Activated naive CD4-positive, alpha-beta T cell treated with anti-CD3 and anti-CD28 coated beads, Interleukin-2, amount 10 ng/mL, durations not matched to agents 7 days and 5 days (primary cell): ENCODE results near the gene CDK8.

Experiments
- CTCF ChIA-PET: fragments of 350-600 bp; sonication (Branson Sonifier 250); formaldehyde crosslinking; loops from one replicate; lab custom pipeline; 2021; ENCODE audit warnings: antibody characterized with exemption; lab: Charles Lee
- DNase-seq: peaks from one replicate; pipeline ENCODE4 v3.0.0-alpha.2; 2020
- H3K27ac Mint-ChIP-seq: one replicate; pipeline ENCODE4 v1.8.0; 2021; ENCODE audit warnings: mild to moderate bottlenecking, moderate library complexity, mixed read lengths
- H3K27me3 Mint-ChIP-seq: one replicate; pipeline ENCODE4 v1.8.0; 2021; ENCODE audit warnings: mild to moderate bottlenecking, mixed read lengths
- H3K36me3 Mint-ChIP-seq: one replicate; pipeline ENCODE4 v1.8.0; 2021; ENCODE audit warnings: mixed read lengths
- H3K4me1 Mint-ChIP-seq: one replicate; pipeline ENCODE4 v1.8.0; 2021; ENCODE audit warnings: mixed read lengths
- H3K4me3 Mint-ChIP-seq: one replicate; pipeline ENCODE4 v1.8.0; 2021; ENCODE audit warnings: mild to moderate bottlenecking, moderate library complexity, mixed read lengths
- H3K9me3 Mint-ChIP-seq: one replicate; pipeline ENCODE4 v1.8.0; 2021; ENCODE audit warnings: mixed read lengths

CDK8 gene

GRCh38 chr13:26401069-26401468 lies 147.1 kb downstream of the CDK8 start:
- no peaks in the 10 kb centered on the region for H3K27me3 Mint-ChIP-seq
- peaks cover 18% of the 10 kb centered on the region for H3K36me3 Mint-ChIP-seq
- H3K4me3 Mint-ChIP-seq: no peak overlapping the region
- no peaks in the 10 kb centered on the region for H3K9me3 Mint-ChIP-seq
- no peaks in the 10 kb centered on the region for H3K4me1 Mint-ChIP-seq
- H3K27ac Mint-ChIP-seq: no peak overlapping the region
- no peak for DNase-seq
- CTCF ChIA-PET: no interaction called here

GRCh38 chr13:26401578-26402021 lies 147.7 kb downstream of the CDK8 start:
- CTCF ChIA-PET: no interaction called here
- no peak overlapping the region for H3K27ac Mint-ChIP-seq
- H3K9me3 Mint-ChIP-seq: no peaks in the 10 kb centered on the region
- no peak overlapping the region for H3K4me3 Mint-ChIP-seq
- peaks cover 23% of the 10 kb centered on the region for H3K36me3 Mint-ChIP-seq
- no peak for DNase-seq
- H3K4me1 Mint-ChIP-seq: no peaks in the 10 kb centered on the region
- H3K27me3 Mint-ChIP-seq: no peaks in the 10 kb centered on the region

GRCh38 chr13:26406791-26407190 lies 152.9 kb downstream of the CDK8 start:
- Mint-ChIP-seq H3K4me1 (no peaks in the 10 kb centered on the region), H3K4me3 (no peak overlapping the region), H3K36me3 (peaks cover 16% of the 10 kb centered on the region), H3K9me3 (no peaks in the 10 kb centered on the region), H3K27me3 (no peaks in the 10 kb centered on the region), H3K27ac (no peak overlapping the region)
- CTCF ChIA-PET: no interaction called here
- DNase-seq: no peak

- H3K36me3 Mint-ChIP-seq: peaks cover 4% of the 10 kb centered on the region
- DNase-seq: no peak
- CTCF ChIA-PET: no interaction called here
- H3K9me3 Mint-ChIP-seq: no peaks in the 10 kb centered on the region
- H3K4me1 Mint-ChIP-seq: no peaks in the 10 kb centered on the region
- H3K27me3 Mint-ChIP-seq: no peaks in the 10 kb centered on the region
- no peak overlapping the region for H3K4me3 Mint-ChIP-seq
- H3K27ac Mint-ChIP-seq: no peak overlapping the region
Measured at GRCh38 chr13:26411206-26411605, 157.3 kb downstream of the CDK8 start.

- CTCF ChIA-PET: no interaction called here
- DNase-seq: no peak
- Mint-ChIP-seq H3K36me3 (no peaks in the 10 kb centered on the region), H3K27me3 (no peaks in the 10 kb centered on the region), H3K4me3 (no peak overlapping the region), H3K4me1 (no peaks in the 10 kb centered on the region), H3K9me3 (no peaks in the 10 kb centered on the region), H3K27ac (no peak overlapping the region)
Measured at GRCh38 chr13:26412263-26412662, 158.3 kb downstream of the CDK8 start.

- no peaks in the 10 kb centered on the region for H3K36me3 Mint-ChIP-seq
- no peak for DNase-seq
- CTCF ChIA-PET: interaction anchor here (0.9 to 1.2 kb wide), 2 partner anchors 35 to 228 kb away, joined by 3 read pairs; no protein-coding TSS in a partner anchor
- no peaks in the 10 kb centered on the region for H3K27me3 Mint-ChIP-seq
- no peaks in the 10 kb centered on the region for H3K9me3 Mint-ChIP-seq
- H3K4me1 Mint-ChIP-seq: no peaks in the 10 kb centered on the region
- H3K4me3 Mint-ChIP-seq: no peak overlapping the region
- H3K27ac Mint-ChIP-seq: no peak overlapping the region
Measured at GRCh38 chr13:26412936-26413716, 159.2 kb downstream of the CDK8 start.

GRCh38 chr13:26420282-26420960 lies 166.5 kb downstream of the CDK8 start:
- Mint-ChIP-seq H3K4me3 (no peak overlapping the region), H3K4me1 (no peaks in the 10 kb centered on the region), H3K9me3 (no peaks in the 10 kb centered on the region), H3K36me3 (no peaks in the 10 kb centered on the region), H3K27me3 (peaks cover 7% of the 10 kb centered on the region), H3K27ac (no peak overlapping the region)
- DNase-seq: no peak
- CTCF ChIA-PET: no interaction called here

GRCh38 chr13:26422036-26422435 lies 168.1 kb downstream of the CDK8 start:
- CTCF ChIA-PET: no interaction called here
- H3K27ac Mint-ChIP-seq: no peak overlapping the region
- H3K4me1 Mint-ChIP-seq: no peaks in the 10 kb centered on the region
- H3K9me3 Mint-ChIP-seq: no peaks in the 10 kb centered on the region
- no peak for DNase-seq
- peaks cover 16% of the 10 kb centered on the region for H3K27me3 Mint-ChIP-seq
- no peaks in the 10 kb centered on the region for H3K36me3 Mint-ChIP-seq
- H3K4me3 Mint-ChIP-seq: no peak overlapping the region

GRCh38 chr13:26423629-26424028 lies 169.7 kb downstream of the CDK8 start:
- Mint-ChIP-seq H3K27ac (no peak overlapping the region), H3K4me1 (no peaks in the 10 kb centered on the region)

GRCh38 chr13:26424181-26424580 lies 170.3 kb downstream of the CDK8 start:
- H3K4me3 Mint-ChIP-seq: no peak overlapping the region
- H3K27ac Mint-ChIP-seq: no peak overlapping the region
- H3K36me3 Mint-ChIP-seq: no peaks in the 10 kb centered on the region
- CTCF ChIA-PET: no interaction called here
- H3K4me1 Mint-ChIP-seq: no peaks in the 10 kb centered on the region
- DNase-seq: no peak
- no peaks in the 10 kb centered on the region for H3K9me3 Mint-ChIP-seq
- H3K27me3 Mint-ChIP-seq: peaks cover 19% of the 10 kb centered on the region

More at GRCh38 chr13:26423629-26424028, 169.7 kb downstream of the CDK8 start:
- H3K9me3 Mint-ChIP-seq: no peaks in the 10 kb centered on the region
- CTCF ChIA-PET: no interaction called here
- H3K27me3 Mint-ChIP-seq: peaks cover 19% of the 10 kb centered on the region
- no peaks in the 10 kb centered on the region for H3K36me3 Mint-ChIP-seq
- H3K4me3 Mint-ChIP-seq: no peak overlapping the region
- DNase-seq: no peak

- no peaks in the 10 kb centered on the region for H3K36me3 Mint-ChIP-seq
Measured at GRCh38 chr13:26425443-26426358, 171.8 kb downstream of the CDK8 start.

GRCh38 chr13:26433776-26434175 lies 179.8 kb downstream of the CDK8 start:
- H3K27me3 Mint-ChIP-seq: no peaks in the 10 kb centered on the region
- H3K36me3 Mint-ChIP-seq: no peaks in the 10 kb centered on the region
- peaks cover 17% of the 10 kb centered on the region for H3K9me3 Mint-ChIP-seq
- no peak overlapping the region for H3K27ac Mint-ChIP-seq
- H3K4me1 Mint-ChIP-seq: no peaks in the 10 kb centered on the region
- DNase-seq: no peak
- CTCF ChIA-PET: interaction anchor here (1.0 kb wide), 1 partner anchor 249 kb away, joined by 3 read pairs; no protein-coding TSS in a partner anchor
- no peak overlapping the region for H3K4me3 Mint-ChIP-seq

More at GRCh38 chr13:26425443-26426358, 171.8 kb downstream of the CDK8 start:
- Mint-ChIP-seq H3K4me3 (no peak overlapping the region), H3K27ac (no peak overlapping the region), H3K9me3 (no peaks in the 10 kb centered on the region), H3K4me1 (no peaks in the 10 kb centered on the region), H3K27me3 (peaks cover 19% of the 10 kb centered on the region)
- CTCF ChIA-PET: no interaction called here
- no peak for DNase-seq

- Mint-ChIP-seq H3K27me3 (no peaks in the 10 kb centered on the region), H3K9me3 (peaks cover 17% of the 10 kb centered on the region), H3K27ac (no peak overlapping the region), H3K4me3 (no peak overlapping the region), H3K36me3 (no peaks in the 10 kb centered on the region), H3K4me1 (no peaks in the 10 kb centered on the region)
- CTCF ChIA-PET: no interaction called here
- DNase-seq: no peak
Measured at GRCh38 chr13:26435171-26435570, 181.2 kb downstream of the CDK8 start.

- H3K36me3 Mint-ChIP-seq: no peaks in the 10 kb centered on the region
- H3K4me3 Mint-ChIP-seq: no peak overlapping the region
- H3K27ac Mint-ChIP-seq: no peak overlapping the region
- no peaks in the 10 kb centered on the region for H3K4me1 Mint-ChIP-seq
- peaks cover 17% of the 10 kb centered on the region for H3K9me3 Mint-ChIP-seq
- no peak for DNase-seq
- CTCF ChIA-PET: no interaction called here
- H3K27me3 Mint-ChIP-seq: no peaks in the 10 kb centered on the region
Measured at GRCh38 chr13:26435646-26436045, 181.7 kb downstream of the CDK8 start.
